Stimulated activated CD8-positive, alpha-beta memory T cell treated with anti-CD3 and anti-CD28 coated beads, Interleukin-4, amount 100 ng/mL, for 48 hours (primary cell): Measurements from ENCODE around the gene ISM2.

Experiments used
- DNase-seq: peaks from one replicate; pipeline ENCODE4 v3.0.0-alpha.2; 2020

The ISM2 gene

GRCh38 chr14:77505031-77505430 is 6.4 kb upstream of the ISM2 start:
- no peak for DNase-seq

- DNase-seq = no peak
These were observed 4.5 kb upstream of the ISM2 start for GRCh38 chr14:77503138-77503537.

GRCh38 chr14:77502109-77502782 is 3.6 kb upstream of the ISM2 start:
- no peak for DNase-seq

GRCh38 chr14:77498984-77499527 is 440 bp upstream of the ISM2 start:
- DNase-seq = no peak

- no peak for DNase-seq
These were observed 3.3 kb downstream of the ISM2 start for GRCh38 chr14:77495334-77495733.

- no peak for DNase-seq
These were observed 7.6 kb downstream of the ISM2 start for GRCh38 chr14:77491056-77491455.

- DNase-seq = no peak
These were observed 8.1 kb downstream of the ISM2 start for GRCh38 chr14:77490347-77490986.

- no peak for DNase-seq
These were observed 9.6 kb downstream of the ISM2 start for GRCh38 chr14:77489041-77489440.

GRCh38 chr14:77488558-77488957 is 10.1 kb downstream of the ISM2 start:
- DNase-seq = no peak

- DNase-seq = no peak
These were observed 12.5 kb downstream of the ISM2 start for GRCh38 chr14:77485901-77486678.

GRCh38 chr14:77485256-77485655 is 13.4 kb downstream of the ISM2 start:
- no peak for DNase-seq

GRCh38 chr14:77482422-77482821 is 16.2 kb downstream of the ISM2 start:
- no peak for DNase-seq

- no peak for DNase-seq
These were observed 19.8 kb downstream of the ISM2 start for GRCh38 chr14:77478796-77479195.

GRCh38 chr14:77478029-77478428 is 20.6 kb downstream of the ISM2 start:
- DNase-seq = no peak

GRCh38 chr14:77475432-77476115 is 23.0 kb downstream of the ISM2 start:
- no peak for DNase-seq

GRCh38 chr14:77474479-77475177 is 24.0 kb downstream of the ISM2 start:
- DNase-seq = no peak

GRCh38 chr14:77473921-77474320 is 24.7 kb downstream of the ISM2 start:
- DNase-seq = no peak

- DNase-seq = no peak
These were observed 28.3 kb downstream of the ISM2 start for GRCh38 chr14:77470224-77470870.

- DNase-seq = no peak
These were observed 29.1 kb downstream of the ISM2 start for GRCh38 chr14:77469539-77469938.

GRCh38 chr14:77469067-77469505 is 29.5 kb downstream of the ISM2 start:
- no peak for DNase-seq

GRCh38 chr14:77467801-77468200 is 30.8 kb downstream of the ISM2 start:
- no peak for DNase-seq
